Skeletal muscle tissue (tissue), 4 donors: ENCODE measurements around the gene FBXO8. TPM values are rescaled to one million over a fixed set of nuclear protein-coding genes. Genes with fewer than 3 reads are reported as not detected.
"Not testable (repeated sequence)": the region's sequence is repeated elsewhere in the genome, so short reads cannot be mapped to it uniquely, and the experiment has no call there.

Source experiments
- H3K27ac ChIP-seq: one replicate; pipeline ENCODE4 v1.7.0; 2013; ENCODE audit warnings: mild to moderate bottlenecking, low read depth, low read length, inconsistent platforms
- H3K27me3 ChIP-seq, 3 donors: one replicate each; pipeline ENCODE4 v1.7.0; 2013; ENCODE audit warnings: low read length in 3 of 3; ENCODE audit not compliant: control insufficient read depth in 3 of 3, insufficient read depth in 3 of 3
- H3K36me3 ChIP-seq, 3 donors: one replicate each; pipeline ENCODE4 v1.7.0; 2013; ENCODE audit warnings: low read length in 3 of 3; ENCODE audit not compliant: control insufficient read depth in 3 of 3, insufficient read depth in 3 of 3
- H3K4me1 ChIP-seq, 3 donors: one replicate each; pipeline ENCODE4 v1.7.0; 2013; ENCODE audit warnings: low read length in 3 of 3, mild to moderate bottlenecking in 3 of 3; ENCODE audit not compliant: control insufficient read depth in 3 of 3, insufficient read depth in 3 of 3
- H3K4me3 ChIP-seq, 3 donors: one replicate each; pipeline ENCODE4 v1.7.0; 2013; ENCODE audit warnings: low read length in 3 of 3
- H3K9ac ChIP-seq, 3 donors: one replicate each; pipeline ENCODE4 v1.7.0; 2013; ENCODE audit warnings: low read length in 3 of 3, mild to moderate bottlenecking in 3 of 3, moderate library complexity in 2 of 3, low read depth in 1 of 3
- H3K9me3 ChIP-seq, 3 donors: one replicate each; pipeline ENCODE4 v1.7.0; 2013; ENCODE audit warnings: low read length in 3 of 3; ENCODE audit not compliant: control insufficient read depth in 3 of 3
- total RNA-seq: library from RNA; depleted of rRNA; stranded (reverse); fragments of >200 nt; gene quantifications from one replicate; pipeline ENCODE4 v1.2.3, GENCODE V29; 2014
- donor health status: Osteomylitis.

Gene FBXO8
- total RNA-seq, 1 donor from 2014 or later: 30.3 TPM

GRCh38 chr4:174273930-174274329, 9.5 kb downstream of the FBXO8 start:
- Histone ChIP-seq H3K9me3 (no peaks in the 10 kb centered on the region), H3K36me3 (no peaks in the 10 kb centered on the region), H3K4me1 (no peaks in the 10 kb centered on the region), H3K27ac (no peak overlapping the region), H3K9ac (no peak overlapping the region), H3K27me3 (no peaks in the 10 kb centered on the region), H3K4me3 (no peak overlapping the region)

DNA sequence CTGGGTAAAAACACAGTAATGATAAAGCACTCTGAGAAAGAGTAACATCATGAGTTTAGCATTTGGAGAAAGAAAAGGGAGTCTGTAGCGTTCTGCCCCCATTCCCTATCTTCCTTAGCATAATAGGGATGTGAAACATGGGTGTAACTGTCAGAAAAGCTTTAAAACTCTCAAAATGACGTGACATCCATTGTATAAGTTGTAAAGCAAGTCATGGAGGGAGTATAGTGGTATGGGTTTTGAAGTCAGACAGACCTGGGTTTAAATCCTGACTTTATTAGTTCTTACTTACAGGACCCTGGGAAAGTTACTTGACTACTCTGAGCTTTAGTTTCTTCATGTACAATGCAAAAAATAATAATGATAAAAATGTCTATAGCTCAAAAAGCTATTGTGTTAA, 17.1 kb downstream of the FBXO8 start:
- Histone ChIP-seq H3K4me3 (no peak overlapping the region), H3K9ac (peak overlapping the region in 1 of 3 donors; percentile 30), H3K9me3 (no peaks in the 10 kb centered on the region), H3K4me1 (no peaks in the 10 kb centered on the region), H3K36me3 (peaks cover 0 to 4% (median 2%) of the 10 kb centered on the region in 3 donors), H3K27me3 (no peaks in the 10 kb centered on the region), H3K27ac (no peak overlapping the region)

DNA sequence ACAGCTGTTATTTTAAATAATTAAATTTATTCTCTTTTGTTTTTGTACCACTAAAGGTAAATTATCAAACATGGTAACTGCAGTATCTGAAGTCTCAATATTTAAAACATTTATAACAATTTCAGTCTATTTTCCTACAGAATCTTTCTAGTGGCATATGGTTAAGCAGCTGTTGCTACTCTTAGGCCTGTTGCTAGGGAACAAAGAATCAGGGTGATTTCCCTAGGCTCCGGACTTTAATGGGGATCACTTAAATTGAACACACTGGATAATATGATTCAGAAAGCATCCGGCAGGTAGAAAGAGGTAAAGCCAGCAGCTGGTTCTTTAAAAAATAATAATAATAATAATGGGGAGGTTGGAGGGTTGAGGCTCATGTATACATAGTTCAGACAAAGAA, 17.6 kb downstream of the FBXO8 start:
- no peaks in the 10 kb centered on the region for H3K4me1 ChIP-seq
- H3K36me3 ChIP-seq: peaks cover 0 to 4% (median 2%) of the 10 kb centered on the region in 3 donors
- H3K27me3 ChIP-seq: no peaks in the 10 kb centered on the region
- no peak overlapping the region for H3K9ac ChIP-seq
- no peak overlapping the region for H3K4me3 ChIP-seq
- no peak overlapping the region for H3K27ac ChIP-seq
- no peaks in the 10 kb centered on the region for H3K9me3 ChIP-seq

DNA sequence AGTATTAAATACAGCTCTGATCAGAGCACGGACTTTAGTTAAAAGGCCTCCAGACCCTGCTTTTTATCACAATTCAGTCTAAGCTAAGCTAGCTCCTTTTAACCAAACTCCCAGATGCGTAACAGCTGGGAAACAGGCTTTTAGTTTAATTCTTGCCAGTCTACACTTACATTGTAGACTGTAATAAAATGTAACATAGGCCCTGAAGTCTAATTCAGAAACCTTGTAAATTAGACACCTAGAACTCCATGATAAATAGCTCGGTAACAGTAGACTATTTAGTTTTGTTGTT, 20.1 kb downstream of the FBXO8 start:
- peaks cover 0 to 4% (median 0%) of the 10 kb centered on the region in 3 donors for H3K36me3 ChIP-seq
- H3K9ac ChIP-seq: no peak overlapping the region
- no peaks in the 10 kb centered on the region for H3K27me3 ChIP-seq
- H3K27ac ChIP-seq: no peak overlapping the region
- no peaks in the 10 kb centered on the region for H3K9me3 ChIP-seq
- no peak overlapping the region for H3K4me3 ChIP-seq
- no peaks in the 10 kb centered on the region for H3K4me1 ChIP-seq

GRCh38 chr4:174262624-174263444, 20.6 kb downstream of the FBXO8 start:
- Histone ChIP-seq H3K9ac (no peak overlapping the region), H3K36me3 (peaks cover 0 to 4% (median 0%) of the 10 kb centered on the region in 3 donors), H3K4me3 (no peak overlapping the region), H3K9me3 (no peaks in the 10 kb centered on the region), H3K4me1 (no peaks in the 10 kb centered on the region), H3K27ac (no peak overlapping the region), H3K27me3 (no peaks in the 10 kb centered on the region)

GRCh38 chr4:174261432-174261831, 22.0 kb downstream of the FBXO8 start:
- H3K36me3 ChIP-seq, H3K27ac ChIP-seq, H3K4me1 ChIP-seq, H3K27me3 ChIP-seq, H3K4me3 ChIP-seq, H3K9me3 ChIP-seq, H3K9ac ChIP-seq: not testable (repeated sequence)

DNA sequence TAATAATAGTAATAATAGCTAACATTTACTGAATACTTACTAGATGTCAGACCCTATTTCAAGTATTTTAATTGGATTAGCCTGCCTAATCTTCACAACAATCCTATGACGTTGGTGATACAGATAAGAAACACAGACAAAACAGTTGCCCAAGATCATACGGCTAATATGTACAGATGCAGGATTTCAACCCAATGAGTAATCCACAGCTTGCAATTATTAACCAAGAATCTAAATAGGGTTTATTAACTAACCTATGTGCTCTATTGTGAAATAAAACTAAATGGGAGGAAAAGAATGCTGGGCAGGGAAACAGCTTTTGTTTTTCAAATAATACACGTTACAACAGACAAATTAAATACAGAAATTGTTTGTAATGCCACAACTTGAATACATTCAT, 23.4 kb downstream of the FBXO8 start:
- H3K9ac ChIP-seq: no peak overlapping the region
- no peaks in the 10 kb centered on the region for H3K27me3 ChIP-seq
- peaks cover 0 to 8% (median 3%) of the 10 kb centered on the region in 3 donors for H3K36me3 ChIP-seq
- H3K9me3 ChIP-seq: no peaks in the 10 kb centered on the region
- no peak overlapping the region for H3K27ac ChIP-seq
- H3K4me1 ChIP-seq: no peaks in the 10 kb centered on the region
- H3K4me3 ChIP-seq: no peak overlapping the region

DNA sequence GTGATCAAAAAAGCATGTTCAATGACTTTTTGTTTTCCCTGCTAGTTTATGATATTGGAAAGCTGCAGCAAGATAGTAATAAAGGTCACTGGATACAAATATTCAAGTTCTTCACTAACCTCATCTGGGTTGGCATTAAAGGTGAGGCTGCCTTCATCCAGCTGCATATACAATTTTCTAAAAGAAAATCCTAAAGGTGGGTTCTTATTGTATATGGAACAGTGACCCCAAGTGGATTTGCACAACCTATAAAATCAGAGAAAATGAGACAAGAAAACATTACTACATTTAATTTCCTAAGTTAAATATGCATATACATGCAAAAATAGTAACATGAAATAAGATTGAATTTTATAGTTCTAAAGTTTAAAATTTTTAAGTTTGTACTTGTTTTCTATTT, 23.9 kb downstream of the FBXO8 start:
- Histone ChIP-seq H3K4me3 (no peak overlapping the region), H3K4me1 (no peaks in the 10 kb centered on the region), H3K27me3 (no peaks in the 10 kb centered on the region), H3K9me3 (no peaks in the 10 kb centered on the region), H3K27ac (no peak overlapping the region), H3K36me3 (peaks cover 0 to 8% (median 3%) of the 10 kb centered on the region in 3 donors), H3K9ac (no peak overlapping the region)

GRCh38 chr4:174256277-174256713, 27.2 kb downstream of the FBXO8 start:
- Histone ChIP-seq H3K4me3 (no peak overlapping the region), H3K27me3 (no peaks in the 10 kb centered on the region), H3K9ac (no peak overlapping the region), H3K9me3 (no peaks in the 10 kb centered on the region), H3K27ac (no peak overlapping the region), H3K36me3 (peaks cover 0 to 4% (median 3%) of the 10 kb centered on the region in 3 donors), H3K4me1 (no peaks in the 10 kb centered on the region)

DNA sequence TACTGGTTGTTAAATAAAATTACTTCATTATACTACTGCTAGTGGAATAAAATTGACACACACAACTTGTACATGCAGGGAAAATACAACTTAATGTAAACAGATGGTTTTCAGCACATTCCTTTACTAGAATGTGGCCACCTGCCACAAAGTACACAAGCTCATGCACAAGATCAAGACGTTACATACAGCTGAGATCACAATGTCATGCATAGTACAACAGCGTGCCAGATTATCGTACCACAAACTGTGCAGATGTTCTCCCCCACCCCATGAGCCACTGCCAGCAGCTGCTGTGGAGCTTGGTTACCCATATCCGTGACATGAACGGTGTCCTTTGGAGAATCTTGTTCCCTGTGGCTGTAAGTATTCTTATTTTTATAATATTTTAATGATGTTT, 27.7 kb downstream of the FBXO8 start:
- no peaks in the 10 kb centered on the region for H3K9me3 ChIP-seq
- no peaks in the 10 kb centered on the region for H3K4me1 ChIP-seq
- no peak overlapping the region for H3K4me3 ChIP-seq
- H3K9ac ChIP-seq: no peak overlapping the region
- H3K27me3 ChIP-seq: no peaks in the 10 kb centered on the region
- H3K36me3 ChIP-seq: peaks cover 0 to 4% (median 3%) of the 10 kb centered on the region in 3 donors
- no peak overlapping the region for H3K27ac ChIP-seq
